ENCODE results near the gene RNLS. TPM values are rescaled to one million over a fixed set of nuclear protein-coding genes. Genes with fewer than 3 reads are reported as not detected.

RNLS gene
- total RNA-seq, 2 experiments from 2014 or later, result not detected

DNA sequence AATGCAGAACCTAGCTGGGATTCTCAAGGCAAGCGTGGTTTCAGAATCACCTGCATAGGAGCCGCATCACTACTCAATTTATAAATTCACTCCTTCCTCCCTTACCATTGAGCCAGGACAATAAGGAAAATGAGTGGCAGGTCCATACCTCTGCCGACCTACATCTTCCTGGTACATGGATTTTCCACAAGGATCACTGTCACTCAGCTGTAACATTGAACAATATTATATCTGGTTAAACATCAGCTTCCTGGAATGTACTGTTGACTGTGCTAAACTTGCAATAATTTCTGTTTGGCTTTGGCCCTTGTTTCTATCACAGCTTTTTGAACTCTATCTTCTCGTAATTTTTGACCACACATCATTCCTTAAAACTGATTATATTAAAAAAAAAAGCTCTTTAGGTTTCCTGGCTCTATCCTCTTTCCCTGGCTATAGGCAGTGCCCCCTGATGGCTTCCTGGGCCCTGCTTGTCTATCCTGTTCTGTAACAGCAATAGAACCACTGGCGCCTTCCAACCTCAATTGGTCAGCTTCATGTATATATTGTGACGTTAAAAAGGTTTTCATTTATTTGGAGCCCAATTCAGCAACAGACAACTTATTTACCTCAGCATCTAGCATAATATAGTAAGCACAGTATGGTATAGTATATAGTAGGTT lies 59.2 kb downstream of the RNLS start:
- no peaks in the 10 kb centered on the region for H3K9me2 ChIP-seq (ENCODE audit: insufficient read depth, low read length)
- intact Hi-C loops (cut with micrococcal nuclease; ENCODE audit: unreplicated experiment), result no loop called here
- ChIA-PET CTCF (ENCODE audit: unreplicated experiment) (no interaction called here), POLR2A (interaction anchor here (0.6 to 1.0 kb wide), 4 partner anchors 15 to 1886 kb away, joined by 3 read pairs; no protein-coding TSS in a partner anchor)
- DNase-seq (ENCODE audit: low spot score), result no peak
- no peaks in the 10 kb centered on the region for H3K4me1 ChIP-seq (ENCODE audit: insufficient read depth, low read length, poor library complexity, severe bottlenecking)
- H3K27ac ChIP-seq (ENCODE audit: low read depth, low read length, poor library complexity, severe bottlenecking), result no peak overlapping the region
- no peaks in the 10 kb centered on the region for H3K9me3 ChIP-seq (ENCODE audit: low read length)
- H3K4me2 ChIP-seq (ENCODE audit: low read length), result no peak overlapping the region
- H2AFZ ChIP-seq (ENCODE audit: low read length), result no peak overlapping the region
- no peaks in the 10 kb centered on the region for H4K20me1 ChIP-seq (ENCODE audit: insufficient read depth, low read length)
- BruUV-seq (replicated peaks), result no TSS peak
- H3K4me3 ChIP-seq (ENCODE audit: low read depth, low read length, poor library complexity, severe bottlenecking), result no peak overlapping the region
- no peak for TF ChIP-seq EZH2phosphoT487 (IDR thresholded peaks at IDR 0.05; ENCODE audit: borderline replicate concordance, low read depth, low read length)
- TF ChIP-seq, protein P1, sequence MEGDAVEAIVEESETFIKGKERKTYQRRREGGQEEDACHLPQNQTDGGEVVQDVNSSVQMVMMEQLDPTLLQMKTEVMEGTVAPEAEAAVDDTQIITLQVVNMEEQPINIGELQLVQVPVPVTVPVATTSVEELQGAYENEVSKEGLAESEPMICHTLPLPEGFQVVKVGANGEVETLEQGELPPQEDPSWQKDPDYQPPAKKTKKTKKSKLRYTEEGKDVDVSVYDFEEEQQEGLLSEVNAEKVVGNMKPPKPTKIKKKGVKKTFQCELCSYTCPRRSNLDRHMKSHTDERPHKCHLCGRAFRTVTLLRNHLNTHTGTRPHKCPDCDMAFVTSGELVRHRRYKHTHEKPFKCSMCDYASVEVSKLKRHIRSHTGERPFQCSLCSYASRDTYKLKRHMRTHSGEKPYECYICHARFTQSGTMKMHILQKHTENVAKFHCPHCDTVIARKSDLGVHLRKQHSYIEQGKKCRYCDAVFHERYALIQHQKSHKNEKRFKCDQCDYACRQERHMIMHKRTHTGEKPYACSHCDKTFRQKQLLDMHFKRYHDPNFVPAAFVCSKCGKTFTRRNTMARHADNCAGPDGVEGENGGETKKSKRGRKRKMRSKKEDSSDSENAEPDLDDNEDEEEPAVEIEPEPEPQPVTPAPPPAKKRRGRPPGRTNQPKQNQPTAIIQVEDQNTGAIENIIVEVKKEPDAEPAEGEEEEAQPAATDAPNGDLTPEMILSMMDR (conservative IDR thresholded peaks at IDR 0.05; ENCODE audit: low read length), result no peak
- H3K79me2 ChIP-seq (ENCODE audit: insufficient read depth, low read depth, low read length), result no peaks in the 10 kb centered on the region
- H3K36me3 ChIP-seq (ENCODE audit: insufficient read depth, low read length), result no peaks in the 10 kb centered on the region

DNA sequence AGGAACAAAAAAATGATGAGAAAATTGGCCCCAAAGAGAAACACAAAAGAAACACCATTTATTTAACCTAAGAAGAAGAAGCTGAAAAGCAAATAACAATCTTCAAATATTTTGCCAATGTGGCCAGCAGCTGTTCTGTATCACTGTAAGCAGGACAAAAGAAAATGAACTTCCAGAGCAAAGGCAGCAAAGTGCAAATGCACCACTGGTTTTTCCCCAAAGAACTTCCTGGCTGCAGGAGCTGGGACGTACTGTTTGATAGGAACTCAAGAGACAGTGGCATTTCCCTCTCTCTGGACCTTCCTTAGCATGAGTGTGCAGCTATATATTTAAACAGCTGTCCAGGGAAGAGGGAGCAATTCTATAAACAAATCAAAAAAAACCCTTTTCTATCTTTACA lies 60.4 kb downstream of the RNLS start:
- Histone ChIP-seq H3K4me1 (ENCODE audit: insufficient read depth, low read length, poor library complexity, severe bottlenecking) (no peaks in the 10 kb centered on the region), H3K4me3 (ENCODE audit: low read depth, low read length, poor library complexity, severe bottlenecking) (no peak overlapping the region), H2AFZ (ENCODE audit: low read length) (no peak overlapping the region), H3K9me2 (ENCODE audit: insufficient read depth, low read length) (no peaks in the 10 kb centered on the region), H3K79me2 (ENCODE audit: insufficient read depth, low read depth, low read length) (no peaks in the 10 kb centered on the region), H3K36me3 (ENCODE audit: insufficient read depth, low read length) (no peaks in the 10 kb centered on the region), H3K9me3 (ENCODE audit: low read length) (no peaks in the 10 kb centered on the region), H3K4me2 (ENCODE audit: low read length) (no peak overlapping the region), H3K27ac (ENCODE audit: low read depth, low read length, poor library complexity, severe bottlenecking) (no peak overlapping the region), H4K20me1 (ENCODE audit: insufficient read depth, low read length) (no peaks in the 10 kb centered on the region)
- DNase-seq (ENCODE audit: low spot score), result no peak
- BruUV-seq (replicated peaks), result no TSS peak
- intact Hi-C loops (cut with micrococcal nuclease; ENCODE audit: unreplicated experiment), result no loop called here
- POLR2A ChIA-PET, result interaction anchor here (1.0 to 1.2 kb wide), 3 partner anchors 29 to 1885 kb away, joined by 3 to 7 read pairs (median 3); no protein-coding TSS in a partner anchor
- TF ChIP-seq, protein P1 (conservative IDR thresholded peaks at IDR 0.05; ENCODE audit: low read length), result no peak
- TF ChIP-seq EZH2phosphoT487 (IDR thresholded peaks at IDR 0.05; ENCODE audit: borderline replicate concordance, low read depth, low read length), result no peak
- CTCF ChIA-PET (ENCODE audit: unreplicated experiment), result no interaction called here

DNA sequence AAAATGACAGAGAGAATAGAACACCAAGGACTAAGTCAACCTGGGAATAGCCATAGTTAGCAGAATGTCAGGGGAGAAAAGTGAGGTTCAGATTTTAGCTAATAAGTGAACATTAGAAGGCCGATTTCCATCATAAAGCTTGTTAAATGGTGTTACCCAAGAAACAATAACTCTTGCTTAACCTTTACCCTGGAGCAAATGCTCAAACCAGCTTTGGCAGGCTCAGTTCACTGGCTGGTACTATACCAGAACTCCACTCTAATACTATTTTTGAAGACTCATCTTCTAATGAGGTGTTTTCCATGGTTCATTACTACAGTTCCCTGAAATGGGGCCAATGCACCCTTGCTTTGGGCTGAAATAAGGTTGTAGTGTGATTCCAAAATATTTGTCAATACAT lies 61.3 kb downstream of the RNLS start:
- intact Hi-C loops (cut with micrococcal nuclease; ENCODE audit: unreplicated experiment), result no loop called here
- POLR2A ChIA-PET, result interaction anchor here (0.5 to 1.2 kb wide), 2 partner anchors 30 to 486 kb away, joined by 3 read pairs; no protein-coding TSS in a partner anchor
- H3K27ac ChIP-seq (ENCODE audit: low read depth, low read length, poor library complexity, severe bottlenecking), result no peak overlapping the region
- no peak overlapping the region for H2AFZ ChIP-seq (ENCODE audit: low read length)
- no peak for TF ChIP-seq EZH2phosphoT487 (IDR thresholded peaks at IDR 0.05; ENCODE audit: borderline replicate concordance, low read depth, low read length)
- TF ChIP-seq, protein P1 (conservative IDR thresholded peaks at IDR 0.05; ENCODE audit: low read length), result no peak
- H3K9me3 ChIP-seq (ENCODE audit: low read length), result no peaks in the 10 kb centered on the region
- no peaks in the 10 kb centered on the region for H4K20me1 ChIP-seq (ENCODE audit: insufficient read depth, low read length)
- BruUV-seq (replicated peaks), result no TSS peak
- no peaks in the 10 kb centered on the region for H3K36me3 ChIP-seq (ENCODE audit: insufficient read depth, low read length)
- H3K79me2 ChIP-seq (ENCODE audit: insufficient read depth, low read depth, low read length), result no peaks in the 10 kb centered on the region
- CTCF ChIA-PET (ENCODE audit: unreplicated experiment), result no interaction called here
- no peak overlapping the region for H3K4me3 ChIP-seq (ENCODE audit: low read depth, low read length, poor library complexity, severe bottlenecking)
- no peak for DNase-seq (ENCODE audit: low spot score)
- H3K4me1 ChIP-seq (ENCODE audit: insufficient read depth, low read length, poor library complexity, severe bottlenecking), result no peaks in the 10 kb centered on the region
- no peak overlapping the region for H3K4me2 ChIP-seq (ENCODE audit: low read length)
- no peaks in the 10 kb centered on the region for H3K9me2 ChIP-seq (ENCODE audit: insufficient read depth, low read length)

Measured in OCI-LY7 (cell line).